Measurements from ENCODE around the gene PDGFC. TPM values are rescaled to one million over a fixed set of nuclear protein-coding genes. Genes with fewer than 3 reads are reported as not detected.

PDGFC gene
- polyA plus RNA-seq, 1 donor (not counting 4 experiments of a cell fraction or from before 2014, with no cell fraction given), result 29.7 TPM

DNA sequence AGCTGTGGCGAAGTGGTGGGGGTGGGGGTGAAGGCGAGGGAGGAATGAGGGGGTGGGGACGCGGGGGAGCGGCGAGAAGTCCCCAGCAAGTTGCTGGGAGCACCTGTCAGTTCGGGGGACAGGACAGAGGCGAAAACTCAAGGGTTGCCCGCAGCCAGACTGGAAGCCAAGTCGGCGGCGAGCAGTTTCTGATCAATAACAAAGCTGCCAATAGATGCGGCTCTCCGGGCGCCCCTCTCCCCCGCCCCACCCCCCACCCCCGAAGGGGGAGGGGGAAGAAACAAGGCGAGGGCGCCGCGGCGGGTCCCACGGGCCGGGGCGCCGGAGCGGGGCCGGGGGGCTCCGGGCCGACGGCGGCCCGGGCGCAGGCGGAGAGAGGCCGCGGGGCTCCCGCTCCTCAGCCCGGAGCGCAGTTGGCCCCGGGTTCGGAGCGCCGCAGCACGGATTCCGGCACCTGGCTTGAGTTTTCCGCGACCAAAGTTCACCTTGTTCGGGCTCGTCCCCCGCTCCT is 379 bp downstream of the PDGFC start:
- H2AFZ ChIP-seq (ENCODE audit: control insufficient read depth, low read length), result no peak overlapping the region
- DNase-seq (ENCODE audit: low read depth, low spot score) (no peak), FAIRE-seq (no peak)
- H3K9me3 ChIP-seq (ENCODE audit: control insufficient read depth, low read depth, low read length), result no peaks in the 10 kb centered on the region
- dilution Hi-C loops (cut with MboI; ENCODE audit: extremely low pct_ligation_motif_present, low sequenced_read_pairs), result no loop called here
- peaks cover 44% of the 10 kb centered on the region for H3K79me2 ChIP-seq (ENCODE audit: control insufficient read depth, insufficient read depth, low read length)
- no peaks in the 10 kb centered on the region for H4K20me1 ChIP-seq (ENCODE audit: control insufficient read depth, extremely low read depth, insufficient read depth, low read length)
- no peaks in the 10 kb centered on the region for H3K36me3 ChIP-seq (ENCODE audit: control insufficient read depth in 2 of 2, extremely low read depth in 1 of 2, insufficient read depth in 2 of 2, low read length in 2 of 2)
- no peaks in the 10 kb centered on the region for H3K9me1 ChIP-seq (ENCODE audit: control insufficient read depth, extremely low read depth, insufficient read depth, low read length)
- peak overlapping the region; percentile 76 to 85 (median 80) for H3K4me3 ChIP-seq (ENCODE audit: control insufficient read depth in 2 of 3, extremely low read depth in 1 of 3, insufficient read depth in 2 of 3, low read depth in 1 of 3, low read length in 3 of 3)
- H3K27me3 ChIP-seq (ENCODE audit: control insufficient read depth, extremely low read depth, insufficient read depth, low read length), result no peaks in the 10 kb centered on the region
- H3K4me1 ChIP-seq (ENCODE audit: control insufficient read depth, extremely low read depth, insufficient read depth, low read length), result peaks cover 31% of the 10 kb centered on the region
- TF ChIP-seq EZH2 (IDR thresholded peaks at IDR 0.05; ENCODE audit: low read length), result no peak
- TF ChIP-seq, protein P1, sequence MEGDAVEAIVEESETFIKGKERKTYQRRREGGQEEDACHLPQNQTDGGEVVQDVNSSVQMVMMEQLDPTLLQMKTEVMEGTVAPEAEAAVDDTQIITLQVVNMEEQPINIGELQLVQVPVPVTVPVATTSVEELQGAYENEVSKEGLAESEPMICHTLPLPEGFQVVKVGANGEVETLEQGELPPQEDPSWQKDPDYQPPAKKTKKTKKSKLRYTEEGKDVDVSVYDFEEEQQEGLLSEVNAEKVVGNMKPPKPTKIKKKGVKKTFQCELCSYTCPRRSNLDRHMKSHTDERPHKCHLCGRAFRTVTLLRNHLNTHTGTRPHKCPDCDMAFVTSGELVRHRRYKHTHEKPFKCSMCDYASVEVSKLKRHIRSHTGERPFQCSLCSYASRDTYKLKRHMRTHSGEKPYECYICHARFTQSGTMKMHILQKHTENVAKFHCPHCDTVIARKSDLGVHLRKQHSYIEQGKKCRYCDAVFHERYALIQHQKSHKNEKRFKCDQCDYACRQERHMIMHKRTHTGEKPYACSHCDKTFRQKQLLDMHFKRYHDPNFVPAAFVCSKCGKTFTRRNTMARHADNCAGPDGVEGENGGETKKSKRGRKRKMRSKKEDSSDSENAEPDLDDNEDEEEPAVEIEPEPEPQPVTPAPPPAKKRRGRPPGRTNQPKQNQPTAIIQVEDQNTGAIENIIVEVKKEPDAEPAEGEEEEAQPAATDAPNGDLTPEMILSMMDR (optimal IDR thresholded peaks at IDR 0.05 in 1 of 3, IDR thresholded peaks at IDR 0.05 in 1 of 3, conservative IDR thresholded peaks at IDR 0.05 in 1 of 3; ENCODE audit: extremely low read depth in 1 of 3, insufficient read depth in 2 of 3, low read length in 3 of 3), result no peak
- H3K4me2 ChIP-seq (ENCODE audit: control insufficient read depth, extremely low read depth, insufficient read depth, low read depth, low read length), result peak overlapping the region; percentile 78
- H3K9ac ChIP-seq (ENCODE audit: control insufficient read depth, extremely low read depth, insufficient read depth, low read length), result peak overlapping the region; percentile 80
- peak overlapping the region; percentile 84 for H3K27ac ChIP-seq (ENCODE audit: control insufficient read depth, insufficient read depth, low read length)

DNA sequence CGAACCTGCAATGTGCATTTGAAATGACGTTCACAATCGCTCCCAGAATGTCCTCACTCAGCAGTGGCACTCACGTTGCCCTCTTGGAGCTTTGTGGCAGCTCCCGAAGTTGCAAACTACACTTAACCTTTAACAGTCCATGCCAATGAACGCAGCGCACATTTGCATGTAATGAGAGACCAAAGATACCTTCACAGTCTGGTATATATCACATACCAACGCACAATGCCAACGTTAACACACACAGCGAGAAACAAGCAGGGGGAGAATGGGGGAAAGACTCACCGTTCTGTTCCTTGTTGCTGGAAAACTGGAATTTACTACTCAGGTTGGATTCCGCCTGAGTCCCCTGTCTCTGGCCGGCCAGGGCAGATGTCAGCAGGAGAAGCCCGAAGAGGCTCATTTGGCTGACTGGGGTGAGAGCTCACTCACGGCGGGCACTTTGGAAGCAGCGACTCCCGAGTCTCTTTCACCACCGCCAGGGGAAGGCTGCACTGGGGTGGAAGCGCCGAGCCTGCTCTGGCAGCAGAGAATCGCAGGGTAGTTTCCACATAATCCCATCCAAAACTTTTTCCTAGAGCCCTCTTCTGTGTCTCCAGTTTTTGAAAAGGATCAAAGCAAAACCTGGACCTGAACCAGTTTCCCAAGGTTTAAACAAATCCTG is 966 bp downstream of the PDGFC start:
- no peaks in the 10 kb centered on the region for H3K9me1 ChIP-seq (ENCODE audit: control insufficient read depth, extremely low read depth, insufficient read depth, low read length)
- TF ChIP-seq, protein P1 (optimal IDR thresholded peaks at IDR 0.05 in 1 of 3, IDR thresholded peaks at IDR 0.05 in 1 of 3, conservative IDR thresholded peaks at IDR 0.05 in 1 of 3; ENCODE audit: extremely low read depth in 1 of 3, insufficient read depth in 2 of 3, low read length in 3 of 3), result peak; percentile 24 to 77 (median 41)
- TF ChIP-seq EZH2 (IDR thresholded peaks at IDR 0.05; ENCODE audit: low read length), result no peak
- H3K9ac ChIP-seq (ENCODE audit: control insufficient read depth, extremely low read depth, insufficient read depth, low read length), result peak overlapping the region; percentile 80
- dilution Hi-C loops (cut with MboI; ENCODE audit: extremely low pct_ligation_motif_present, low sequenced_read_pairs), result no loop called here
- H2AFZ ChIP-seq (ENCODE audit: control insufficient read depth, low read length), result peak overlapping the region; percentile 38
- peaks cover 28% of the 10 kb centered on the region for H3K4me1 ChIP-seq (ENCODE audit: control insufficient read depth, extremely low read depth, insufficient read depth, low read length)
- peak overlapping the region; percentile 76 to 85 (median 80) for H3K4me3 ChIP-seq (ENCODE audit: control insufficient read depth in 2 of 3, extremely low read depth in 1 of 3, insufficient read depth in 2 of 3, low read depth in 1 of 3, low read length in 3 of 3)
- DNase-seq (ENCODE audit: low read depth, low spot score) (no peak), FAIRE-seq (peak; percentile 77)
- no peaks in the 10 kb centered on the region for H4K20me1 ChIP-seq (ENCODE audit: control insufficient read depth, extremely low read depth, insufficient read depth, low read length)
- H3K9me3 ChIP-seq (ENCODE audit: control insufficient read depth, low read depth, low read length), result no peaks in the 10 kb centered on the region
- H3K4me2 ChIP-seq (ENCODE audit: control insufficient read depth, extremely low read depth, insufficient read depth, low read depth, low read length), result peak overlapping the region; percentile 88
- no peaks in the 10 kb centered on the region for H3K27me3 ChIP-seq (ENCODE audit: control insufficient read depth, extremely low read depth, insufficient read depth, low read length)
- peaks cover 50% of the 10 kb centered on the region for H3K79me2 ChIP-seq (ENCODE audit: control insufficient read depth, insufficient read depth, low read length)
- peak overlapping the region; percentile 84 for H3K27ac ChIP-seq (ENCODE audit: control insufficient read depth, insufficient read depth, low read length)
- H3K36me3 ChIP-seq (ENCODE audit: control insufficient read depth in 2 of 2, extremely low read depth in 1 of 2, insufficient read depth in 2 of 2, low read length in 2 of 2), result no peaks in the 10 kb centered on the region

Data from keratinocyte (primary cell).